Measurements from ENCODE around the gene ZNHIT2. TPM values are rescaled to one million over a fixed set of nuclear protein-coding genes. Genes with fewer than 3 reads are reported as not detected.

ZNHIT2 gene
- total RNA-seq (1 to 10 TPM; 4.1 to 7.5 TPM), polyA plus RNA-seq (10 to 100 TPM in 1 of 2 donors, 1 to 10 TPM in 1; 3.4 to 12.9 TPM)
- long read RNA-seq, donor 1, transcript ZNHIT2-201 (1 exons, 1,306 nt), result major isoform, 17 of 17 reads
- long read RNA-seq, donor 1, partial matches to known transcripts, result 0 of 17 reads
- long read RNA-seq, donor 1, other reads (novel, unspliced or antisense), result 0 of 17 reads
- long read RNA-seq, donor 2, partial matches to known transcripts, result 0 of 3 reads
- long read RNA-seq, donor 2, other reads (novel, unspliced or antisense), result 0 of 3 reads

DNA sequence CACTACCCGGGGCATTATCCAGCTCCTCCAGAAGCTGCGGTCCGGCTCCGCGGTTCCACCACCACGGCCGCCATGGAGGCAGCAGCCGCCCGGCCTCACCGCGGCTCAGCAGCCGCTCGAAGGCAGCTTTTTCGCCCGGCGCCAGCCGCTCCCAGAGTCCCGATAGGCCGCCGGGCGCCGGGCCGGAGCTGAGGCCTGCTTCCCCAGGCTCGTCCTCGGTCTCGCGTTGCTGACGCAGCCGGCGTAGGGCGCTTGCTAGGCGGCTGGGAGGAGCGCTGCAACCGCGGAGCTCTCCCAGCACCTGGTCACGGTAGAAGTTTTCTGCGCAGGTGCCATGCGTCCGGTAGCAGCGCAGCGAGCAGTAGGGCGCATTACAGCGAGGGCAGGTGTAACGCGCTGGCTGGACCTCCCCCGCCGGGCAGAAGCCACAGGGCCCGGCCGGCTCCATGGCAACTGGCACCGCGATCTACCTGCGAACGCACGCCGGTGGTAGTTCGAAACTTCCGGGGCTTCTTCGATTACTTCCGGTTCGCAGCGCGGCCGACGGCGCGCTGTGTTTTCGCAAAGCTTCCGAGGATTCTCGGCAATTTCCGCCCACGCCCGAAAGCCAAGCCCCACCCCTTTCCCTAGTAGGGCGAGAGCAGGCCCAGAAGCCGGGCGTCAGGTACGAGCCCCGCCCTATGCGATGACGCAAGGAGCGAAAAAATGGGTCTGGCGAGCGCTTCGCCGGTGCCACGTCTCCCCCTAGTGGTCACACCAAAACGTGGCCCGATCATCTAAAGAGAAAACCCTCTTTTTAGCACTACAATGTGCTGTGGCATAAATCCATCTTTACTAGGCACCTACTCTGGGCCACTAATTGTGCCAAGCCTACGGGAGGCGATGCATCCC, at the start of gene ZNHIT2:
Gene ZNHIT2 (minus strand): TSS at position 496 of the 891 bp plus-strand sequence. CDS start 48 bp downstream, at position 448.
- Histone ChIP-seq H3K9me3 (ENCODE audit: control insufficient read depth, low read length) (no peaks in the 10 kb centered on the region), H3K27me3 (ENCODE audit: control insufficient read depth in 1 of 2, insufficient read depth in 2 of 2, low read length in 1 of 2) (no peaks in the 10 kb centered on the region), H3K36me3 (ENCODE audit: control insufficient read depth in 1 of 2, insufficient read depth in 2 of 2, low read length in 1 of 2) (no peaks in the 10 kb centered on the region), H3K4me3 (ENCODE audit: low read length in 2 of 2) (peak within 1 kb of the TSS; percentile 70 to 80), H3K27ac (ENCODE audit: low read depth in 1 of 2, low read length in 2 of 2) (peak within 1 kb of the TSS in 1 of 2 donors; percentile 71), H3K4me1 (ENCODE audit: control insufficient read depth in 1 of 2, insufficient read depth in 2 of 2, low read length in 2 of 2) (no peaks in the 10 kb centered on the region)
- DNase-seq, result peak; percentile 100
- intact Hi-C loops (cut with DNase I), result loop anchor here (2.0 to 5.0 kb wide), 3 partner anchors 63 to 105 kb away; partner anchors contain the start of genes ARL2 (in 2 of the 2) and CAPN1 (in 1 of the 2)
- peak; percentile 93 for ATAC-seq (ENCODE audit: low FRiP score)
- WGBS, 2 donors, result 0% methylated on average over 87 to 89 of the region's 89 CpGs

DNA sequence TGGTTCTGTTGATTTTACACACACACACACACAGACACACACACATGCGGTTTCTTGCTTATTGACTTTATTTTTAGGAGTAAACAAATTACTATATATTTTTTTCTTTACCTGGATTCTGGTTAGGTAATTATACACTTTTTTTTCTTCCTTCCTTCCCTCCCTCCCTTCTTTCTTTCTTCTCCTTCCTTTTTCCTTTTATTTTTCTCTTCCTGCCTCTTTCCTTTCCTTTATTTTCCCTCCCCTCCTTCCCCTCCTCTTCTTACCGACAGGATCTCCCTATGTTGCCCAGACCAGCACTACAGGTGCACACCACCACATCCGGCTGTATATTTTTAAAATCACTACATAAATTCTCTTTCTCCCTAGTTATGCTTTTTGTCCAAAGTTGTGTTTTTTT, 49.4 kb upstream of the ZNHIT2 start:
- H3K27me3 ChIP-seq (ENCODE audit: control insufficient read depth in 1 of 2, insufficient read depth in 2 of 2, low read length in 1 of 2), result no peaks in the 10 kb centered on the region
- no peak overlapping the region for H3K4me3 ChIP-seq (ENCODE audit: low read length in 2 of 2)
- no peaks in the 10 kb centered on the region for H3K36me3 ChIP-seq (ENCODE audit: control insufficient read depth in 1 of 2, insufficient read depth in 2 of 2, low read length in 1 of 2)
- no peaks in the 10 kb centered on the region for H3K4me1 ChIP-seq (ENCODE audit: control insufficient read depth in 1 of 2, insufficient read depth in 2 of 2, low read length in 2 of 2)
- H3K9me3 ChIP-seq (ENCODE audit: control insufficient read depth, low read length), result no peaks in the 10 kb centered on the region
- no peak for DNase-seq
- 86 to 92% methylated on average over 3 of the region's 3 CpGs for WGBS, 2 donors
- no peak overlapping the region for H3K27ac ChIP-seq (ENCODE audit: low read depth in 1 of 2, low read length in 2 of 2)
- intact Hi-C loops (cut with DNase I), result no loop called here
- ATAC-seq (ENCODE audit: low FRiP score), result no peak

DNA sequence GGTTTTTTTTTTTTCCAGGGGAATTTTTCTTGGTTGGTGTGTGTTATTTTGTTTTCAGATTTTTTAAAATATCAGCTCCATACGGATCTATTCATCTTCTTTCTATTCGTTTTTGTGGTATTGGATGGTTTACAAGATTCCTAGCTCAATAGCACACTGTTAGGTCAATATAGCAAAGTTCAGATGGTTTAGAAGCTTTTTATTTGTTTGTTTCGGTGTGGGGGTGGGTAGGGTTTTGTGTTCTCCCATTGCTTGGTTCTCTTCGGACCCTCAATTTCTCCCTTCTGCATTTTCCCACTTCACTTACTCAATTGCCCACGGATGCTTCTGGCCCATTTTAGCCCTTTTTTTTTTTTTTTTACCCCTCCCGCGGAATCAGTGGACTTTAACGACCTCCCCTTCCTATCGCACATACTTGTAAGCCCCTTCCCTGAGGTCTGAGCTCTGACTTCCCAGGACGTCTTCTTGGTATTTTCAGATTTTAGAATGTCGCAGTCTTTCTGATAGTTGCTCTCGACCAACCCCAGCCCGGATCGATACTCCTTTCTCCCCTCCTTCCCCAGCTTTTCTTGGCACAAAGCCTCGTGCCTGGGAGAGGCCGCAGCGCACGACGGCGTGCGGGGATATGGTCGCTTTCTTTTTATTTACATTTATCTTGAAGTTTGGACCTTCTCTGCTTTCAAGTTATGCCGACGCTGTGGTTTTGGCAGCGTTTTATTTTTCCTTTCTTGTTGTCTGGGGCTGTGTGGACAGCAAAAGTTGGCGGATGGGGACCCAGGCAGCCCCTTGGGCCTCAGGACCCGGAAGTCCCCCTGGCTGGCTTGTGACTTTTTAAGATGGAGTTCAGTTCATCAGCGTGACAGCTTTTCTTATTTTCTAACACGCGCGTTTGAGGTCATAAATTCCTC, 48.2 kb upstream of the ZNHIT2 start:
- peak in 1 of 2 donors; percentile 31 for DNase-seq
- Histone ChIP-seq H3K4me3 (ENCODE audit: low read length in 2 of 2) (no peak overlapping the region), H3K9me3 (ENCODE audit: control insufficient read depth, low read length) (no peaks in the 10 kb centered on the region), H3K27ac (ENCODE audit: low read depth in 1 of 2, low read length in 2 of 2) (no peak overlapping the region), H3K36me3 (ENCODE audit: control insufficient read depth in 1 of 2, insufficient read depth in 2 of 2, low read length in 1 of 2) (no peaks in the 10 kb centered on the region), H3K27me3 (ENCODE audit: control insufficient read depth in 1 of 2, insufficient read depth in 2 of 2, low read length in 1 of 2) (no peaks in the 10 kb centered on the region), H3K4me1 (ENCODE audit: control insufficient read depth in 1 of 2, insufficient read depth in 2 of 2, low read length in 2 of 2) (no peaks in the 10 kb centered on the region)
- ATAC-seq (ENCODE audit: low FRiP score), result peak; percentile 11
- intact Hi-C loops (cut with DNase I), result no loop called here
- 32 to 43% methylated on average over 31 of the region's 31 CpGs for WGBS, 2 donors

DNA sequence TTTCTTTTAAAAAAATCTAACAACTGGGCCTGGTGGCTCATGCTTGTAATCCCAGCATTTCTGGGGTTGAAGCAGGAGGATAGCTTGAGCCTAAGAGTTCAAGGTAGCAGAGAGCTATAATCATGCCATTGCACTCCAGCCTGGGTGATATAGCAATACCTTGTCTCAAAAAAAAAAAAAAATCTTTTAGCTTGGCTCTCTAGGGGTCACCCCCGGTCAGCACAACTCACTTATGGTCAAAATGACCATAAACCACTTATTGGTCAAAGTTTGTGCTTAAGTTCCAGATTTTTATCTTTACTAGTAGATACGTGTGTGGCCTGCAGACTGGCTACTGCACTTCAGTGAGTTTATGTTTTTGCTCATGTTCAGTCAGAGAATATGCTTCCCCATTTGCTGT, 46.2 kb upstream of the ZNHIT2 start:
- H3K36me3 ChIP-seq (ENCODE audit: control insufficient read depth in 1 of 2, insufficient read depth in 2 of 2, low read length in 1 of 2), result no peaks in the 10 kb centered on the region
- DNase-seq, result no peak
- H3K27ac ChIP-seq (ENCODE audit: low read depth in 1 of 2, low read length in 2 of 2), result no peak overlapping the region
- intact Hi-C loops (cut with DNase I), result no loop called here
- H3K27me3 ChIP-seq (ENCODE audit: control insufficient read depth in 1 of 2, insufficient read depth in 2 of 2, low read length in 1 of 2), result no peaks in the 10 kb centered on the region
- no peaks in the 10 kb centered on the region for H3K4me1 ChIP-seq (ENCODE audit: control insufficient read depth in 1 of 2, insufficient read depth in 2 of 2, low read length in 2 of 2)
- H3K4me3 ChIP-seq (ENCODE audit: low read length in 2 of 2), result no peak overlapping the region
- WGBS, 2 donors, result 72 to 90% methylated on average over 2 of the region's 2 CpGs
- ATAC-seq (ENCODE audit: low FRiP score), result no peak
- no peaks in the 10 kb centered on the region for H3K9me3 ChIP-seq (ENCODE audit: control insufficient read depth, low read length)

DNA sequence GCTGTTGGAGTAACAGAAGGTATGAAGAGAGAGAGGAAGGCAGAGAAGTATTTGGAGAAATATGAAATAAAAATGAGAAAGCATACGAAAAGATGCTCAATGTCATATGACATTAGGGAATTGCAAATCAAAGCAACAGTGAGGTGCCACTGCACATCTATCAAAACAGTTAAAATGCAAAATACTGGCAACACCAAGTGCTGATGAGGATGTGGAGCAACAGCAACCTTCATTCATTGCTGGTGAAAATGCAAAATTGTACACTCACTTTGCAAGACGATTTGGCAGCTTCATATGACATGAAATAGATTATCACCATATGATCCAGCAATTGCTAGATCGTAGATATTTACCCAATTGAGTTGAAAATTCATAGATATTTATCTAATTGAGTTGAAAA, 43.1 kb upstream of the ZNHIT2 start:
- no peaks in the 10 kb centered on the region for H3K9me3 ChIP-seq (ENCODE audit: control insufficient read depth, low read length)
- intact Hi-C loops (cut with DNase I), result no loop called here
- no peaks in the 10 kb centered on the region for H3K4me1 ChIP-seq (ENCODE audit: control insufficient read depth in 1 of 2, insufficient read depth in 2 of 2, low read length in 2 of 2)
- H3K27ac ChIP-seq (ENCODE audit: low read depth in 1 of 2, low read length in 2 of 2), result no peak overlapping the region
- DNase-seq (no peak), ATAC-seq (ENCODE audit: low FRiP score) (no peak)
- H3K27me3 ChIP-seq (ENCODE audit: control insufficient read depth in 1 of 2, insufficient read depth in 2 of 2, low read length in 1 of 2), result no peaks in the 10 kb centered on the region
- no peak overlapping the region for H3K4me3 ChIP-seq (ENCODE audit: low read length in 2 of 2)
- no peaks in the 10 kb centered on the region for H3K36me3 ChIP-seq (ENCODE audit: control insufficient read depth in 1 of 2, insufficient read depth in 2 of 2, low read length in 1 of 2)
- whole genome bisulfite sequencing, 2 donors, result 71 to 74% methylated on average over 3 of the region's 3 CpGs

DNA sequence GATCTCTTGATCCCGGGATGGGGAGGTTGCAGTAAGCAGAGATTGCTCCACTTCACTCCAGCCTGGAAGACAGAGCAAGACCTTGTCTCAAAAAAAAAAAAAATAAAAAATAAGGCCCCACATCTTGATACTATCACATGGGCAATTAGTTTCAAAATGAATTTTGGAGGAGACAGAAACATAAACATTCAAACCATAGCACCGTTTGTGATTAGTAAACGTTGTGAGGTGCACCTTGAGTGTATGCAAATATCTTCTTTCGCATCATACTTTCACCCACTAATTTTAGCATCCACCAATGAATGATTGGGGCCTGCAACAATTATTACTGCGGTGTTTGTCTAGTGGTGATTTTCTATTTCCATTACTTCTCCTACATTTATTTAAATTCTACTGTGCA, 41.5 kb upstream of the ZNHIT2 start:
- ATAC-seq (ENCODE audit: low FRiP score) (no peak), DNase-seq (no peak)
- no peak overlapping the region for H3K4me3 ChIP-seq (ENCODE audit: low read length in 2 of 2)
- H3K9me3 ChIP-seq (ENCODE audit: control insufficient read depth, low read length), result no peaks in the 10 kb centered on the region
- no peaks in the 10 kb centered on the region for H3K4me1 ChIP-seq (ENCODE audit: control insufficient read depth in 1 of 2, insufficient read depth in 2 of 2, low read length in 2 of 2)
- H3K36me3 ChIP-seq (ENCODE audit: control insufficient read depth in 1 of 2, insufficient read depth in 2 of 2, low read length in 1 of 2), result no peaks in the 10 kb centered on the region
- H3K27ac ChIP-seq (ENCODE audit: low read depth in 1 of 2, low read length in 2 of 2), result no peak overlapping the region
- H3K27me3 ChIP-seq (ENCODE audit: control insufficient read depth in 1 of 2, insufficient read depth in 2 of 2, low read length in 1 of 2), result no peaks in the 10 kb centered on the region
- intact Hi-C loops (cut with DNase I), result no loop called here
- WGBS, 2 donors, result 76 to 77% methylated on average over 5 of the region's 5 CpGs

DNA sequence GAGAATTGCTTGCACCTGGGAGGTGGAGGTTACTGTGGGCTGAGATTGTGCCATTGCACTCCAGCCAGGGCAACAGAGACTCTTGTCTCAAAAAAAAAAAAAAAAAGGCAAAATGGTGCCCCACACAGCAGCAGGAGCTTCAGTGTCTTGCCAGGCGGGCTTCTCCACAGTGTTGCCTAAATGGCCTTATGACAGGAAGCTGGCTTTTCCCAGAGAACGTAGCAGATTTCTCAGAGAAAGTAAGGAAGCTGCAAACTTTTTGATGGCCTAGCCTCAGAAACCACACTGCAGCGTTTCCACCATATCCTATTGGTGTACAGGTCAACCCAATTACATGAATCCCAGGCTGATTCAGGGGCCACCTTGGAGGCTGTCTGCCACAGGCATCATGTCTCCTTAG, 39.8 kb upstream of the ZNHIT2 start:
- no peak for DNase-seq
- WGBS, 2 donors, result 80 to 83% methylated on average over 3 of the region's 3 CpGs
- ATAC-seq (ENCODE audit: low FRiP score), result no peak
- intact Hi-C loops (cut with DNase I), result no loop called here
- Histone ChIP-seq H3K27ac (ENCODE audit: low read depth in 1 of 2, low read length in 2 of 2) (no peak overlapping the region), H3K9me3 (ENCODE audit: control insufficient read depth, low read length) (no peaks in the 10 kb centered on the region), H3K27me3 (ENCODE audit: control insufficient read depth in 1 of 2, insufficient read depth in 2 of 2, low read length in 1 of 2) (no peaks in the 10 kb centered on the region), H3K4me3 (ENCODE audit: low read length in 2 of 2) (no peak overlapping the region), H3K4me1 (ENCODE audit: control insufficient read depth in 1 of 2, insufficient read depth in 2 of 2, low read length in 2 of 2) (no peaks in the 10 kb centered on the region), H3K36me3 (ENCODE audit: control insufficient read depth in 1 of 2, insufficient read depth in 2 of 2, low read length in 1 of 2) (no peaks in the 10 kb centered on the region)

DNA sequence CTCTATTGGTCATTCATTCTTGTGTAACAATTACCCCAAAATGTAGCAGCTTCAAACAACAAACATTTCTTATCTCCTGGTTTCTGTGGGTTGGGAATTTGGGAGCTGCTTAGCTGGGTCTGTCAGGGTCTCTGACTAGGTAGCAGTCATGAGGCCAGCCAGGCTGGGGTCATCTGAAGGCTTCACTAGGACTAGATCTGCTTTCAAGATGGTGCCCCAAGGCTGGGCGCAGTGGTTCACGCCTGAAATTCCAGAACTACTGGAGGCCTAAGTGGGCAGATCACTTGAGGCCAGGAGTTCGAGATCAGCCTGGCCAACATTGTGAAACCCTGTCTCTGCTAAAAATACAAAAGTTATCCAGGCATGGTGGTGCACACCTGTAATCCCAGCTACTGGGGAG, 39.4 kb upstream of the ZNHIT2 start:
- WGBS, 2 donors, result 90 to 96% methylated on average over 3 of the region's 3 CpGs
- no peaks in the 10 kb centered on the region for H3K27me3 ChIP-seq (ENCODE audit: control insufficient read depth in 1 of 2, insufficient read depth in 2 of 2, low read length in 1 of 2)
- DNase-seq, result no peak
- intact Hi-C loops (cut with DNase I), result no loop called here
- H3K4me3 ChIP-seq (ENCODE audit: low read length in 2 of 2), result no peak overlapping the region
- H3K36me3 ChIP-seq (ENCODE audit: control insufficient read depth in 1 of 2, insufficient read depth in 2 of 2, low read length in 1 of 2), result no peaks in the 10 kb centered on the region
- H3K4me1 ChIP-seq (ENCODE audit: control insufficient read depth in 1 of 2, insufficient read depth in 2 of 2, low read length in 2 of 2), result no peaks in the 10 kb centered on the region
- ATAC-seq (ENCODE audit: low FRiP score), result no peak
- H3K27ac ChIP-seq (ENCODE audit: low read depth in 1 of 2, low read length in 2 of 2), result no peak overlapping the region
- H3K9me3 ChIP-seq (ENCODE audit: control insufficient read depth, low read length), result no peaks in the 10 kb centered on the region
